Esophagus (tissue), 2 donors: Measurements from ENCODE around the gene SKIL. TPM values are rescaled to one million over a fixed set of nuclear protein-coding genes. Genes with fewer than 3 reads are reported as not detected.

ENCODE experiments used
- H3K27ac ChIP-seq, 2 donors: one replicate each; pipeline ENCODE4 v1.5.1; 2013; ENCODE audit warnings: low read depth in 2 of 2, mild to moderate bottlenecking in 2 of 2, inconsistent platforms in 1 of 2, low read length in 1 of 2, moderate library complexity in 1 of 2
- H3K27me3 ChIP-seq, 2 donors: one replicate each; pipeline ENCODE4 v1.6.1; 2013; ENCODE audit warnings: low read length in 2 of 2, control low read depth in 1 of 2, mild to moderate bottlenecking in 1 of 2; ENCODE audit not compliant: insufficient read depth in 2 of 2, control insufficient read depth in 1 of 2
- H3K36me3 ChIP-seq, 2 donors: one replicate each; pipeline ENCODE4 v1.6.1; 2013; ENCODE audit warnings: low read length in 1 of 2; ENCODE audit not compliant: control insufficient read depth in 2 of 2, insufficient read depth in 2 of 2
- H3K4me1 ChIP-seq, 2 donors: one replicate each; pipeline ENCODE4 v1.6.1; 2013; ENCODE audit warnings: low read length in 1 of 2; ENCODE audit not compliant: control insufficient read depth in 2 of 2, insufficient read depth in 2 of 2
- H3K4me3 ChIP-seq, 2 donors: one replicate each; pipeline ENCODE4 v1.5.1; 2013; ENCODE audit warnings: low read length in 2 of 2, mild to moderate bottlenecking in 2 of 2, low read depth in 1 of 2, moderate library complexity in 1 of 2
- H3K9me3 ChIP-seq, 2 donors: one replicate each; pipeline ENCODE4 v1.6.1; 2013; ENCODE audit warnings: mild to moderate bottlenecking in 2 of 2, low read depth in 1 of 2, low read length in 1 of 2, moderate library complexity in 1 of 2; ENCODE audit not compliant: control insufficient read depth in 2 of 2, insufficient read depth in 1 of 2
- WGBS, 2 donors: extraction: QIAGEN DNeasy Blood & Tissue Kit; methylation state at CpG; one replicate each; pipeline ENCODE4 v1.1.7; 2013; 5-methylcytosine and 5-hydroxymethylcytosine counted together
- polyA plus RNA-seq, 2 donors: library from polyadenylated mRNA; stranded (reverse); fragments of 200-250 nt; gene quantifications; one replicate each; pipeline ENCODE4 v1.2.3, GENCODE V29; 2013
- donor health status: healthy with polysubstance abuse.
- donor health status: Bipolar disorder and iron deficiency.

The SKIL gene
- polyA plus RNA-seq, 2 donors: 5.1 to 9.5 TPM

DNA sequence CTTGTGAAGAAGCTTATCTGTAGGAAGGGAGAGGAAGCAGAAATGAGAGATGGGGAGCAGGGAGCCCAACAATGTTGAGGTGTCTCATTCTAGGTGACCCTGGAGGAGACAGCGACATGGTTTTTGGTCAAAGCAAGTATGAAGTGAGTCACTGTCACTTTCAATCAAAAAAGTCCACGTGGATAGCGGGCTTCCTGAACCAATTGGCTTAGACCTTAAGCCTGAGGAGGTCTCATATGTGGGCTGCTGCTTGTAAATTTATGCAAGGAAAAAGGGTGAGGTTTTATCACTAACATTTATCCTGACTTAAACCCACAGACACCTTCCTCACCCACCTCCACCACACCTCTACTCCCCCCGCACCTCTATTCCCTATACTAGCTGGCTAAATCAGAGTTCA, 83.9 kb downstream of the SKIL start:
- no peak overlapping the region for H3K27ac ChIP-seq
- H3K9me3 ChIP-seq: no peaks in the 10 kb centered on the region
- H3K4me3 ChIP-seq: no peak overlapping the region
- no peaks in the 10 kb centered on the region for H3K36me3 ChIP-seq
- no peaks in the 10 kb centered on the region for H3K27me3 ChIP-seq
- H3K4me1 ChIP-seq: no peaks in the 10 kb centered on the region
- WGBS, 2 donors: 90% methylated on average over 4 of the region's 4 CpGs

DNA sequence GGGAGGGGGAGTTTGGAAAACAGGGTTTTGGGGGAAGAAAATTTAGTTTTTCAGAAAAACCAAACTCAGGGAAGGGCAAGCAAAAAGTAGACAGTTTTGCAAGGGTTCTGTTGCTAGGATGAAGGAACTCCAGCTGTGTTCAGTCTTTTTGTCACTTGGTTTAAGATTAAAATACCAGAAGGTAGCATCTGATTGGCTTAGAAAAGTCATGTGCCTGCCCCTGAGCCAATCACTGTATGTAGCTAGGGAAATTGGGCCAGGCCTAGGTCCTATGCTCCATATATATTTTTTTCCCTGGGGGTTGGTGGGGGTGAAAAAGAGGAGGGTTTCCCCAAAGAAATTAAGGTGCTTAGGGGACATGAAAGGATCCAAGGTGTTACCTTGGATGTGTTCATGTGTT, 85.4 kb downstream of the SKIL start:
- H3K27me3 ChIP-seq: no peaks in the 10 kb centered on the region
- no peak overlapping the region for H3K27ac ChIP-seq
- no peaks in the 10 kb centered on the region for H3K9me3 ChIP-seq
- H3K36me3 ChIP-seq: no peaks in the 10 kb centered on the region
- H3K4me1 ChIP-seq: no peaks in the 10 kb centered on the region
- no peak overlapping the region for H3K4me3 ChIP-seq

DNA sequence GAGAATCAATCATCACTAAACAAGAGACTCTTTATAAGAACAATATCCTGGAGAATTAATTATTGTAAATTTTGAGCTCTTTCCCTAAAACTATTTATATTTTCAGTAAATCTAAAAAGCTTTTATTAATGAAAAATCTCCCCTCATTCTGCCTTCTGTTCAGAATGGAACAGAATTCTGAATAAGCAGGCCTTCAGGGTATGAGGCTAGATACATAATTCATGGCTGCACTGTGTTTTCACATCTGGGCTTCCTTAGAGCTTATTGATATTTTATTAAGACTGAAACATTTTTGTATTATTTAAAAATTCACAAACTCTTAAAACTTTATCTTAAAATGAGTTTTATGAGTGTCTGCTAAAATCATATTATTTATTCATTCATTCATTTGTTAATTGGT, 85.9 kb downstream of the SKIL start:
- no peaks in the 10 kb centered on the region for H3K27me3 ChIP-seq
- H3K4me3 ChIP-seq: no peak overlapping the region
- H3K4me1 ChIP-seq: no peaks in the 10 kb centered on the region
- no peak overlapping the region for H3K27ac ChIP-seq
- H3K9me3 ChIP-seq: no peaks in the 10 kb centered on the region
- H3K36me3 ChIP-seq: no peaks in the 10 kb centered on the region

Other genes starting within 250 kb of the SKIL start
- 1 to 10 TPM; 3.4 to 5.4 TPM for gene PHC3, start 176.0 kb upstream of the SKIL start, polyA plus RNA-seq
- gene PRKCI, start 135.3 kb upstream of the SKIL start, polyA plus RNA-seq: 10 to 100 TPM; 12.9 to 15.1 TPM
- gene CLDN11, start 61.2 kb downstream of the SKIL start, polyA plus RNA-seq: 1 to 10 TPM in 1 of 2 donors, under 1 TPM in 1; 0.49 to 1.2 TPM
- gene SLC7A14, start 228.4 kb downstream of the SKIL start, polyA plus RNA-seq: not detected